Retina (tissue), 1 donor: ENCODE data around the gene BLOC1S5.
A peak's percentile ranks its signal among the peaks of the same experiment; 100 is the strongest.

Source experiments
- DNase-seq: peaks from one replicate; pipeline ENCODE4 v3.0.0-alpha.2; 2016

BLOC1S5 gene

GRCh38 chr6:8063761-8064637, at the start of gene BLOC1S5:
Gene BLOC1S5, minus strand, starts transcription at chr6:8064389. Its CDS starts 13 bp downstream, at chr6:8064376.
- DNase-seq = peak; percentile 99

- no peak for DNase-seq
Measured at GRCh38 chr6:8113131-8113654, 49.0 kb upstream of the BLOC1S5 start.

- DNase-seq = no peak
Measured at GRCh38 chr6:8110725-8111124, 46.5 kb upstream of the BLOC1S5 start.

GRCh38 chr6:8110117-8110721, 46.0 kb upstream of the BLOC1S5 start:
- no peak for DNase-seq

GRCh38 chr6:8108759-8109539, 44.8 kb upstream of the BLOC1S5 start:
- DNase-seq = no peak

DNA sequence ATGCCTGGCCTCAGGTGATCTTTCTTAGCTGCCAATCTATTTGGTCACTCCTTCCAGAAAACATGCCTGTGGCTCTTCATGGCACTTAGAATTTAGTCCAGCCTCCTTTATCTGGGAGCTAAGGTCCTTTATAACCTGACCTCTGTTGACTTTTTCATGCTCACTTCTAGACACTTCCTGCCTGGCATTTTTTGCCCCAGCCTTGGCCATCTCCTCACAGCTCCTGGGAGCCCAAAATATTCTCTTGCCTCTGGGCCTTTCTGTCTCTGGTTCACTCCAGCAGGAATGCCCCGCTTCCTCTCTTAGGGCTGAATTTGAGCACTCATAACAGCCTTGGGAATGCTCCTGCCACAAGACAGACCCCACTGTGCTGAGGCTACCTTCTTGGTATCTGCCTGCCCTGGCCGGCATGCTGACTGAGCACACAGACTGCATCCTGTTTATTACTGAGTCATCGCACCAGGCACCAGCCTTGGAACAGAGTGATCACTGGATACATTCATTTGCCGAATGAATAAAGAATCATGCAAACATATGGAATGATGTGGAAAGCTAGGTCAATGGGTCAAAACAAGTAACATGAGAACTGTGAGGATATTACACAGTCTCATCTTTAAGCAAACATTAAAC, 44.0 kb upstream of the BLOC1S5 start:
- no peak for DNase-seq

DNA sequence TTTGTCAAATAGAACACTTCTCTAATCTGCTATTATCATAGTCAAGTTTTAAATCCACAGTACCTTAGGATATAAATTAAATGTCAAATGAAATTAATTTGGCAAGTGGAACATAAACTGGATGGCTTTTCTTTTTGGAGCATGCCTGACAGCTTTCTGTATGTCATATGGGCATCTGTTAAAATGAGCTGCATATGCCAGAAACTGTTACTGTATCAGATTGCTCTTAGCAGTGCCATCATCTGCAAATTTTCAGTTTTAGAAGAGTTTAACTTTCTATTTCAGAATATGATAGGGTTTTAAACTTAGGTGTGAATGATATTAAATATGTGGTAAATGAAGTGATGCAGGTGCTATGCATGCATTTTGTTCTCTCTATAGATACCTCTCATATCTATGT, 41.6 kb upstream of the BLOC1S5 start:
- DNase-seq = no peak

DNA sequence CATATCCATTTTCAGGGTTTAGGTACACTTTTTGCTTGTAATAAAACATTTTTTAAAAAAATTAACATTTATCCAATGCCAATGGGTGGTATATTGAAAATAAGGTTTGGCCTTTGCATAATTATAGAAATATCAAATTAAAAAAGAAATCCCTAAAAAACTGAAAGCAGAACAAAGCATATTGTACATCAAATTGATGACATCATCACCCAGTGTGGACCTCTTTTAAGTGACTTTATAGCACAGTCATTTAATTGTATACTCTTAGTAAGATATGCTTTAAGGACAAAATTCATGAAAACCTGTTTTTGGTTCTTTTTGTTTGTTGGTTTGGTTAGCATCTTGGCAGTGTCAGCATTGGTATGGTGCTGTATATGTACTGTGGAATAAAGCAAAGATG, 39.5 kb upstream of the BLOC1S5 start:
- DNase-seq = no peak

GRCh38 chr6:8102122-8102958, 38.2 kb upstream of the BLOC1S5 start, which contains the start of gene EEF1E1:
Gene EEF1E1, minus strand, starts transcription at chr6:8102548. Its CDS starts 27 bp downstream, at chr6:8102521.
- peak; percentile 93 for DNase-seq

GRCh38 chr6:8100159-8100854, 36.1 kb upstream of the BLOC1S5 start:
- no peak for DNase-seq

DNA sequence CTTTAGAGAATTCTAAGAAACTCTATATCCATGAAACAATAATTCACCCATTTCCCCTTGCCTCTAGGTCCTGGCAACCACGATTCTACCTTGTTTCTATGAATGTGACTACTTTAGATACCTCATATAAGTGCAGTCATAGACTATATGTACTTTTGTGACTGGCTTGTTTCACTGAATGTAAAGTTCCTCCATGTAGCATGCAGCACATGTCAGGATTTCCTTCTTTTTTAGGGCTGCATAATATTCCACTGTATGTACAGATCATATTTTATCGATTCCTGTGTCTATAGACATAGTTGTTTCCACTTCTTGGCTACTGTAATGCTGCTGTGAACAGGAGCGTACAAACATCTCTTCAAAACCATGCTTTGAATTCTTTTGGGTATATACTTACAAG, 26.5 kb upstream of the BLOC1S5 start:
- no peak for DNase-seq

DNA sequence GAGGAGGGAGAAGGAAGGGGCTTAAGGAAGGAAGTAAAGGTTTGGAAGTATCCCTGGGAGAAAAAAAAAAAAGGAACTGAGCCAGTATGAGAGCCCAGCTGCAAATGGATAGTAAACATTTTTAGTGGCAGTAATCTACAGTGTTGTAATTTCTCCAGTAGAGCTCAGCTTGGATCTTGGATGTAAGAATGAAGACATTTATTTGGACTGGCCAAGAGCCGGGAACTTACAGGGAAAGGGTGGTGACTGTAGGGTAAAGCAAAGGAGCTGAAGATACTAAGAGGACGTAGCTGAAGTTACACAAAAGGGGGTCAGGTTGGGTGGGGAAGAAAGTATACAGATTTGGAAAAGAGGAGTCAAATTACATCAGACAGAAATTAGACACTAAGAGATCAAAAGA, 24.7 kb upstream of the BLOC1S5 start:
- DNase-seq = no peak

DNA sequence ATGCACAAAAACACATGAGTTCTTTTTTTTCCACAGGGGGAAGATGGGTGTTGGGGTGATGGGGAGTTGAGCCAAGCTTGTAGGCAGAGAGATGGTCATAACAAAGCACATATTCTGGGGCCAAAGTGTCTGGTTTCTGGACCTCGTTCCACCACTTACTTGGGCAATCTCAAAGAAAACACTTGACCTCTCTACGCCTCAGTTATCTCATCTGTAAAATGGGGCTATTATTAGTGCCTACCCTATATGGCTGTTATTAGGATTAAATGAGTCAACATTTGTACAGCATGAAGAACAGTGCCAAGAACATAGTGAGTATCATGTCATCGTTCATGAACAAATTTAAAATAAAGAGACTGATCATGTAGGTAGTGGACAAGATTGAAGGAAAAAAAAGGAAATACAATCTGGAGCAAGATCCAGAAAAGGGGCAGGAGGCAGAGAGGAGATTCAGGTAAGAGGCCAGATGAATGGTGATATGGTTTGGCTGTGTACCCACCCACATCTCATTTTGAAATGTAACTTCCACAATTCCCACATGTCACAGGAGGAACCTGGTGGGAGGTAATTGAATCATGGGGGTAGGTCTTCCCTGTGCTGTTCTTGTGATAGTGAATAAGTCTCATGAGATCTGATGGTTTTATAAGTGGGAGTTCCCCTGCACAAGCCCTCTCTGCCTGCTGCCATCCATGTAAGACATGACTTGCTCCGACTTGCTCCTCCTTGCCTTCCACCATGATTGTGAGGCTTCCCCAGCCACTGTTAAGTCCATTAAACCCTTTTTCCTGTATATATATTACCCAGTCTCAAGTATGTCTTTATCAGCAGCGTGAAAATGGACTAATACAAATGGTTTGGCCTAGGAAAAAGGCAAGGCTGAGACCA, 23.9 kb upstream of the BLOC1S5 start:
- DNase-seq = no peak

DNA sequence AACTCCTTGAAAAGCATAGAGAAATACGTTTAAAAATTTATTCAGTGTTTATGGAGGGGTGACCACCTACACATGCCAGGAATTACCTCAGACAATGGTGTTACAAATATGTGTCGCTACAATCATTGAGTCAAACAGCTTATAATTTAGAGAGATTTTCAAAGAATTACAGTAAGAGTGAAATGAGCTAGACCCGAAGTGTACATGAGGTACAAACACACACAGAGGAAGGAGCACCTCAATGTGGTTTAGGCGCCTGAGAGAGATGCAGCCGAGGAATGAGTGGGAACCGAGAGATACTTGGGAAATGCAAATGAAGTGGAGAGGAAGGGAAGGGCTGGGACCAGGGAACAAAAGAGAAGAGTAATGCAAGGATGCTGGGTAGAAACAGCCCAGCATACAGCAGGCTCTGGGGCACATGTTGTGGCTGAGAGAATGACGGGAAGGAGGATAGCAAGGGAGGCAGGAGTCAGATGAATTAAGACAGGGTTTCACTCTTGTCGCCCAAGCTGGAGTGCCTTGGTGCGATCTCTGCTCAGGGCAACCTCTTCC, 22.6 kb upstream of the BLOC1S5 start:
- DNase-seq = no peak

DNA sequence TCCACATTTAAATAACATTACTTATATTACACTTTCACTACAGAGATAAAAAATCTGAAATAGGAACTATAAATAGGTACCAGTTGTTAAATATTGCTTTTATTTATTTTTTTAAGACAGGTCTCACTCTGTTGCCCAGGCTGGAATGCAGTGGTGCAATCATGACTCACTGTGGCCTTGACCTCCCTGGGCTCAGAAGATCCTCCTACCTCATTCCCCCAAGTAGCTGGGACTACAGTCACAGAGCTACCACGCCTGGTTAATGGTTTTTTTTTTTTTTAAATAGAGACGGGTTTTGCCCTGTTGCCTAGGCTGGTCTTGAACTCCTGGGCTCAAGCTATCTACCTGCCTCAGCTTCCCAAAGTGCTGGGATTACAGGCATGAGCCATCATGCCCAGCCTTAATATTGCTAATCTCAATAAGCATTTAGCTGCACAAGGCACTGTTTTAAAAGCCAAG, 20.9 kb upstream of the BLOC1S5 start:
- no peak for DNase-seq

- no peak for DNase-seq
Measured at GRCh38 chr6:8084586-8084985, 20.4 kb upstream of the BLOC1S5 start.

DNA sequence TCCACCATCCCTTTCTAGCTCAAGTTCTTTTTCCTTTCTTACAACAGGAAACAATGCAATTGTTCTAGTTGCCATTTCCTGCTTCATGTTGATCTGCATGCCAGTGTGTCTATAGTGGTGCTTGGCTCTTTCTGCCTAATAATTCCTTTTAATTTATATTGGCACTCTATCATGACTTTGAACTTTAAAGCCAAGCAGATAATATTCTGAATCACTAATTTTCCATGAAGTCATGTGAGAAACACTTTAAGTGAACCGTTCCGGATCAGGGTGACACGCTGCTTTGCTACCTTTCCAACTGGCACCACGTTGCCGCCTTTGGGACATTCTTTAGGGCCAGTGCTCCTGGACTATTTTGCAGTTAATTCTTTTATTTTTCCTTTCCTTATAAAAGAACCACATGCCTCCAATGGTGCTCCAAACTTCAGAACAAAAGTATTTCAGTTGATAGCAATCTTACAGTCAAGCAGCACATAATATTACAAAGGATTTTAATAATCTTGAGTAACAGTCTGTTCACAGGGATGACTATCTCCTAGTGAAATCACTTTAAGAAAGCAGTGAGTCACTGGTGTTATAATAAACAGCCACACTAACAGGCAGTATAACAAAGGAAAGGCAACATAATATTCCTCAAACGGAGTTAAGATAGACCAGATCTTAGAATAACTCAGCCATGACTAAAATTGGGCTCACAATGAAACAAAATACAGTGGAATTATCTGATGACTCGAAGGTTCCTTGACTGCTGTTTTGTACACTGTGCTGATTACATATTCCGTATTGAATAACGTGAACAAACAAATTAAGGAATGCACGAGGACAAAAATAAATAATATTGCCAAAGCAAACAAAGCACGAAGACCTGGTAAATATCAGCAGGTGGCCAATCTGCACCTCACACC, 19.0 kb upstream of the BLOC1S5 start:
- DNase-seq = no peak

- no peak for DNase-seq
Measured at GRCh38 chr6:8082572-8082953, 18.4 kb upstream of the BLOC1S5 start.
